HFFc6 (cell line): ENCODE results near the gene ME2. TPM values are rescaled to one million over a fixed set of nuclear protein-coding genes. Genes with fewer than 3 reads are reported as not detected.
"Not testable (repeated sequence)": the region's sequence is repeated elsewhere in the genome, so short reads cannot be mapped to it uniquely, and the experiment has no call there.

Experiments
- DNase-seq: peaks from one replicate; pipeline ENCODE4 v3.0.0-alpha.2; 2018
- H3K27ac Mint-ChIP-seq: 2 replicates; pipeline ENCODE4 v1.8.0; 2020; ENCODE audit warnings: mild to moderate bottlenecking, mixed read lengths
- H3K27me3 Mint-ChIP-seq: 2 replicates; pipeline ENCODE4 v1.8.0; 2021; ENCODE audit warnings: mild to moderate bottlenecking, moderate library complexity, mixed read lengths; ENCODE audit not compliant: insufficient read depth
- H3K36me3 Mint-ChIP-seq: 2 replicates; pipeline ENCODE4 v1.8.0; 2021; ENCODE audit warnings: low read depth, mixed read lengths
- H3K4me1 Mint-ChIP-seq: 2 replicates; pipeline ENCODE4 v1.8.0; 2020; ENCODE audit warnings: low read depth, mixed read lengths
- H3K4me3 Mint-ChIP-seq: 2 replicates; pipeline ENCODE4 v1.8.0; 2020; ENCODE audit warnings: mild to moderate bottlenecking, moderate library complexity, mixed read lengths
- H3K9me3 Mint-ChIP-seq: 2 replicates; pipeline ENCODE4 v1.8.0; 2020; ENCODE audit warnings: mild to moderate bottlenecking, mixed read lengths
- CTCF ChIP-seq: fragments of 200-600 bp; sonication (generic); IDR thresholded peaks from 2 replicates; pipeline ENCODE4 v1.5.0; 2021; ENCODE audit warnings: antibody characterized with exemption, mild to moderate bottlenecking
- total RNA-seq, 6 experiments: library from RNA; stranded (reverse); fragmentation: NEBNext Ultra II Directional; extraction: Animal tissue kit (Norgen Biotek cat#: 25700); gene quantifications; 2 replicates in 1 of 6; 3 replicates in 5 of 6; pipeline ENCODE4 v1.2.3, GENCODE V29; 2021

ME2 gene
- total RNA-seq, 6 experiments from 2014 or later: 34.6 to 43.4 (median 38.7) TPM

GRCh38 chr18:50937183-50937582, 58.3 kb downstream of the ME2 start:
- no peaks in the 10 kb centered on the region for H3K9me3 Mint-ChIP-seq

GRCh38 chr18:50938912-50939311, 60.0 kb downstream of the ME2 start:
- H3K4me3 Mint-ChIP-seq: no peak overlapping the region
- H3K27ac Mint-ChIP-seq: no peak overlapping the region
- no peak for TF ChIP-seq CTCF
- no peaks in the 10 kb centered on the region for H3K27me3 Mint-ChIP-seq
- peaks cover 6% of the 10 kb centered on the region for H3K4me1 Mint-ChIP-seq
- H3K9me3 Mint-ChIP-seq: no peaks in the 10 kb centered on the region
- H3K36me3 Mint-ChIP-seq: no peaks in the 10 kb centered on the region
- no peak for DNase-seq

More at GRCh38 chr18:50937183-50937582, 58.3 kb downstream of the ME2 start:
- Mint-ChIP-seq H3K4me3 (no peak overlapping the region), H3K36me3 (no peaks in the 10 kb centered on the region), H3K27ac (no peak overlapping the region), H3K27me3 (no peaks in the 10 kb centered on the region), H3K4me1 (no peaks in the 10 kb centered on the region)
- no peak for TF ChIP-seq CTCF
- no peak for DNase-seq

GRCh38 chr18:50944245-50944932, 65.5 kb downstream of the ME2 start:
- DNase-seq: no peak
- H3K9me3 Mint-ChIP-seq: no peaks in the 10 kb centered on the region
- H3K27ac Mint-ChIP-seq: peak overlapping the region; percentile 30
- H3K36me3 Mint-ChIP-seq: peaks cover 16% of the 10 kb centered on the region
- no peak for TF ChIP-seq CTCF
- H3K4me1 Mint-ChIP-seq: peaks cover 24% of the 10 kb centered on the region
- no peaks in the 10 kb centered on the region for H3K27me3 Mint-ChIP-seq
- no peak overlapping the region for H3K4me3 Mint-ChIP-seq

GRCh38 chr18:50945918-50946317, 67.0 kb downstream of the ME2 start:
- Mint-ChIP-seq H3K36me3 (peaks cover 16% of the 10 kb centered on the region), H3K4me1 (peaks cover 24% of the 10 kb centered on the region)
- H3K27ac Mint-ChIP-seq, H3K4me3 Mint-ChIP-seq, DNase-seq, H3K27me3 Mint-ChIP-seq, H3K9me3 Mint-ChIP-seq: not testable (repeated sequence)

- H3K4me1 Mint-ChIP-seq: peaks cover 24% of the 10 kb centered on the region
- H3K36me3 Mint-ChIP-seq: peaks cover 16% of the 10 kb centered on the region
- no peaks in the 10 kb centered on the region for H3K9me3 Mint-ChIP-seq
- no peak overlapping the region for H3K27ac Mint-ChIP-seq
- H3K27me3 Mint-ChIP-seq: no peaks in the 10 kb centered on the region
- peak; percentile 23 for DNase-seq
- no peak overlapping the region for H3K4me3 Mint-ChIP-seq
- TF ChIP-seq CTCF: no peak
Observed at GRCh38 chr18:50947899-50948298, 69.0 kb downstream of the ME2 start.

- peaks cover 16% of the 10 kb centered on the region for H3K36me3 Mint-ChIP-seq
- H3K4me1 Mint-ChIP-seq: peaks cover 15% of the 10 kb centered on the region
- H3K27me3 Mint-ChIP-seq: no peaks in the 10 kb centered on the region
- DNase-seq: no peak
- H3K4me3 Mint-ChIP-seq: no peak overlapping the region
- no peak for TF ChIP-seq CTCF
- H3K9me3 Mint-ChIP-seq: no peaks in the 10 kb centered on the region
- H3K27ac Mint-ChIP-seq: no peak overlapping the region
Observed at GRCh38 chr18:50949185-50949584, 70.3 kb downstream of the ME2 start.
